Measurements from ENCODE around the gene LMAN1. TPM values are rescaled to one million over a fixed set of nuclear protein-coding genes. Genes with fewer than 3 reads are reported as not detected.

Gene LMAN1
- polyA plus RNA-seq, 1 donor from 2014 or later, result 49.8 TPM

DNA sequence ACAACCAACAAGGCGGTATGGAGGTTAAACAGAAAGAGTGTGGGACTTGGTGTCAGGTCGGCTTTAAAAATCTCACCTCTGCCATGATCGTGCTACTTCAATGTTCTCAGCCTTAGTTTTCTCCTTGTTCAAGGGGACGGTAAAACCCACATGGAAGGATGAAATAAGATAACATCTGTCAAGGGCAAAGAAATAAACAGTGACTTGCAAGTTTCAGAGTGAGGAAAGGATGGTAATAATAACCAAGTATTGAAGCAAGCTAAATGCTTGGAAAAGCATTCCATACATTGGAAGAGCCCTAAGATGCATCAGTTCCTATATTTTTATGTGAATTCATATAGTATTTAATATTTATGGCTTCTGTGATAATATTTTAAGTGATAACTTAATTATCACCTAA lies 29.8 kb upstream of the LMAN1 start:
- TF ChIP-seq TAF1 (IDR thresholded peaks at IDR 0.05; ENCODE audit: low read depth) (no peak), EZH2 (IDR thresholded peaks at IDR 0.05; ENCODE audit: borderline replicate concordance, insufficient read depth, low read length, poor library complexity, severe bottlenecking) (no peak), SMC3 (conservative IDR thresholded peaks at IDR 0.05; ENCODE audit: poor library complexity) (no peak), RAD21 (conservative IDR thresholded peaks at IDR 0.05) (no peak), EP300 (conservative IDR thresholded peaks at IDR 0.05; ENCODE audit: poor library complexity, severe bottlenecking) (no peak), MXI1 (conservative IDR thresholded peaks at IDR 0.05; ENCODE audit: poor library complexity, severe bottlenecking) (no peak), POLR2AphosphoS5 (IDR thresholded peaks at IDR 0.05) (no peak)
- TF ChIP-seq, protein P1, sequence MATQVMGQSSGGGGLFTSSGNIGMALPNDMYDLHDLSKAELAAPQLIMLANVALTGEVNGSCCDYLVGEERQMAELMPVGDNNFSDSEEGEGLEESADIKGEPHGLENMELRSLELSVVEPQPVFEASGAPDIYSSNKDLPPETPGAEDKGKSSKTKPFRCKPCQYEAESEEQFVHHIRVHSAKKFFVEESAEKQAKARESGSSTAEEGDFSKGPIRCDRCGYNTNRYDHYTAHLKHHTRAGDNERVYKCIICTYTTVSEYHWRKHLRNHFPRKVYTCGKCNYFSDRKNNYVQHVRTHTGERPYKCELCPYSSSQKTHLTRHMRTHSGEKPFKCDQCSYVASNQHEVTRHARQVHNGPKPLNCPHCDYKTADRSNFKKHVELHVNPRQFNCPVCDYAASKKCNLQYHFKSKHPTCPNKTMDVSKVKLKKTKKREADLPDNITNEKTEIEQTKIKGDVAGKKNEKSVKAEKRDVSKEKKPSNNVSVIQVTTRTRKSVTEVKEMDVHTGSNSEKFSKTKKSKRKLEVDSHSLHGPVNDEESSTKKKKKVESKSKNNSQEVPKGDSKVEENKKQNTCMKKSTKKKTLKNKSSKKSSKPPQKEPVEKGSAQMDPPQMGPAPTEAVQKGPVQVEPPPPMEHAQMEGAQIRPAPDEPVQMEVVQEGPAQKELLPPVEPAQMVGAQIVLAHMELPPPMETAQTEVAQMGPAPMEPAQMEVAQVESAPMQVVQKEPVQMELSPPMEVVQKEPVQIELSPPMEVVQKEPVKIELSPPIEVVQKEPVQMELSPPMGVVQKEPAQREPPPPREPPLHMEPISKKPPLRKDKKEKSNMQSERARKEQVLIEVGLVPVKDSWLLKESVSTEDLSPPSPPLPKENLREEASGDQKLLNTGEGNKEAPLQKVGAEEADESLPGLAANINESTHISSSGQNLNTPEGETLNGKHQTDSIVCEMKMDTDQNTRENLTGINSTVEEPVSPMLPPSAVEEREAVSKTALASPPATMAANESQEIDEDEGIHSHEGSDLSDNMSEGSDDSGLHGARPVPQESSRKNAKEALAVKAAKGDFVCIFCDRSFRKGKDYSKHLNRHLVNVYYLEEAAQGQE (IDR thresholded peaks at IDR 0.05; ENCODE audit: borderline replicate concordance), result no peak
- TF ChIP-seq, protein P2, sequence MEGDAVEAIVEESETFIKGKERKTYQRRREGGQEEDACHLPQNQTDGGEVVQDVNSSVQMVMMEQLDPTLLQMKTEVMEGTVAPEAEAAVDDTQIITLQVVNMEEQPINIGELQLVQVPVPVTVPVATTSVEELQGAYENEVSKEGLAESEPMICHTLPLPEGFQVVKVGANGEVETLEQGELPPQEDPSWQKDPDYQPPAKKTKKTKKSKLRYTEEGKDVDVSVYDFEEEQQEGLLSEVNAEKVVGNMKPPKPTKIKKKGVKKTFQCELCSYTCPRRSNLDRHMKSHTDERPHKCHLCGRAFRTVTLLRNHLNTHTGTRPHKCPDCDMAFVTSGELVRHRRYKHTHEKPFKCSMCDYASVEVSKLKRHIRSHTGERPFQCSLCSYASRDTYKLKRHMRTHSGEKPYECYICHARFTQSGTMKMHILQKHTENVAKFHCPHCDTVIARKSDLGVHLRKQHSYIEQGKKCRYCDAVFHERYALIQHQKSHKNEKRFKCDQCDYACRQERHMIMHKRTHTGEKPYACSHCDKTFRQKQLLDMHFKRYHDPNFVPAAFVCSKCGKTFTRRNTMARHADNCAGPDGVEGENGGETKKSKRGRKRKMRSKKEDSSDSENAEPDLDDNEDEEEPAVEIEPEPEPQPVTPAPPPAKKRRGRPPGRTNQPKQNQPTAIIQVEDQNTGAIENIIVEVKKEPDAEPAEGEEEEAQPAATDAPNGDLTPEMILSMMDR (IDR thresholded peaks at IDR 0.05; ENCODE audit: poor library complexity, severe bottlenecking), result no peak

DNA sequence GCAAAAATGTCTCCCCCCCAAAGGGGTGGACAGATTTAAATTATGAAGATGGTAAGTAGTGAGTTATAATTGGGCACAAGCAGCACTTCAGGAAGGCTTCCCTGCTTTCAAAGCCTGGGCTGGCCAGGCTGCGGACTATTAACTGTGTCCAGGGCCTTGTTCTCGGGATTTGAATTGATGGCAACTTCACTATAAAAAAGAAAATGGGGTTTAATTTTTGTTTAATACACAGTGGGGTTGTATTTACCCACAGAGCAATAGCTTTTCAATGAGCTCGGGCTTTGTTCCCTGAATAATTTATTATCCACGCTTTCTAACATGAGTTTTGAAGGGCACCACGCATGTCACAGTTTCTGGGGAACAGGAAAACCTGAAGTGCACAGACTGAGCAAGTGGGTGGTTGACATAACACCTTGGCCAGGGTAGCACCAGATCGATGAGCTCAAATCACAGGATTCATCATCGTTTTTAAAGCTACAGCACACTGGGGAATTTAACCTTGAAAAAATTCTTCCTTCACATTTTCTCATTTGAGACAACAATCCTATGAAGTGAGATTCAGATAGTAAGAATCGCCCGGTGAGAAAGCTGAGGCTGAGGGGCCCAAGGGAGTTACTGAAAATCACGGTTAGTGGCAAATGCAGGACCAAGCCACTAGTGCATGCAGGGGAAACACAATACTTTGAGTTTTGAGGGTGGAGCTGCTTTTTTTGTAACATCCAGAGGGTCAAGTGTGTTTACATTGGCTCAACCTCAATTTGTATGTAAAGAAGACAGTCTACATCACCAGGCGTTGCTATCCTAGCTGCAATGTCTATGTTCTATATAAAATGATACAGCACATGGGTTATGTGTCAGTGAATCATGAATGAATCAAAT lies 28.9 kb upstream of the LMAN1 start:
- no peak for TF ChIP-seq EZH2 (IDR thresholded peaks at IDR 0.05; ENCODE audit: borderline replicate concordance, insufficient read depth, low read length, poor library complexity, severe bottlenecking)
- TF ChIP-seq, protein P1 (IDR thresholded peaks at IDR 0.05; ENCODE audit: borderline replicate concordance), result no peak
- TF ChIP-seq SMC3 (conservative IDR thresholded peaks at IDR 0.05; ENCODE audit: poor library complexity), result no peak
- TF ChIP-seq MXI1 (conservative IDR thresholded peaks at IDR 0.05; ENCODE audit: poor library complexity, severe bottlenecking), result no peak
- TF ChIP-seq, protein P2 (IDR thresholded peaks at IDR 0.05; ENCODE audit: poor library complexity, severe bottlenecking), result no peak
- TF ChIP-seq RAD21 (conservative IDR thresholded peaks at IDR 0.05), result no peak
- TF ChIP-seq EP300 (conservative IDR thresholded peaks at IDR 0.05; ENCODE audit: poor library complexity, severe bottlenecking), result no peak
- no peak for TF ChIP-seq TAF1 (IDR thresholded peaks at IDR 0.05; ENCODE audit: low read depth)
- TF ChIP-seq POLR2AphosphoS5 (IDR thresholded peaks at IDR 0.05), result no peak
- Histone ChIP-seq H3F3A (ENCODE audit: insufficient read depth, low read length, poor library complexity, severe bottlenecking) (peaks cover 3% of the 10 kb centered on the region), H3K4me2 (ENCODE audit: low read length) (no peak overlapping the region), H3K9me3 (ENCODE audit: low read length) (peaks cover 2% of the 10 kb centered on the region), H3K36me3 (ENCODE audit: insufficient read depth, low read length) (no peaks in the 10 kb centered on the region), H3K79me2 (replicated peaks; ENCODE audit: insufficient read depth, low read length) (no peaks in the 10 kb centered on the region), H3K9ac (ENCODE audit: low read length) (no peak overlapping the region), H3K27ac (ENCODE audit: low read length) (no peak overlapping the region), H3K27me3 (ENCODE audit: insufficient read depth, low read depth, low read length) (peaks cover 80% of the 10 kb centered on the region), H3K9me2 (ENCODE audit: insufficient read depth, low read length) (no peaks in the 10 kb centered on the region), H2AFZ (ENCODE audit: low read depth, low read length) (no peak overlapping the region), H4K20me1 (ENCODE audit: insufficient read depth) (no peaks in the 10 kb centered on the region), H3K4me3 (ENCODE audit: low read length) (no peak overlapping the region)

More for the DNA sequence above, 29.8 kb upstream of the LMAN1 start:
- Histone ChIP-seq H3K9ac (ENCODE audit: low read length) (no peak overlapping the region), H3K79me2 (replicated peaks; ENCODE audit: insufficient read depth, low read length) (no peaks in the 10 kb centered on the region), H3K9me2 (ENCODE audit: insufficient read depth, low read length) (no peaks in the 10 kb centered on the region), H3K36me3 (ENCODE audit: insufficient read depth, low read length) (no peaks in the 10 kb centered on the region), H3K4me3 (ENCODE audit: low read length) (no peak overlapping the region), H4K20me1 (ENCODE audit: insufficient read depth) (no peaks in the 10 kb centered on the region), H2AFZ (ENCODE audit: low read depth, low read length) (no peak overlapping the region), H3K9me3 (ENCODE audit: low read length) (peaks cover 3% of the 10 kb centered on the region), H3F3A (ENCODE audit: insufficient read depth, low read length, poor library complexity, severe bottlenecking) (peaks cover 3% of the 10 kb centered on the region), H3K4me2 (ENCODE audit: low read length) (no peak overlapping the region), H3K27me3 (ENCODE audit: insufficient read depth, low read depth, low read length) (peaks cover 82% of the 10 kb centered on the region), H3K27ac (ENCODE audit: low read length) (no peak overlapping the region)
